Measurements from ENCODE around the gene INPP5K.
"Not testable (repeated sequence)": the region's sequence is repeated elsewhere in the genome, so short reads cannot be mapped to it uniquely, and the experiment has no call there.

The INPP5K gene

DNA sequence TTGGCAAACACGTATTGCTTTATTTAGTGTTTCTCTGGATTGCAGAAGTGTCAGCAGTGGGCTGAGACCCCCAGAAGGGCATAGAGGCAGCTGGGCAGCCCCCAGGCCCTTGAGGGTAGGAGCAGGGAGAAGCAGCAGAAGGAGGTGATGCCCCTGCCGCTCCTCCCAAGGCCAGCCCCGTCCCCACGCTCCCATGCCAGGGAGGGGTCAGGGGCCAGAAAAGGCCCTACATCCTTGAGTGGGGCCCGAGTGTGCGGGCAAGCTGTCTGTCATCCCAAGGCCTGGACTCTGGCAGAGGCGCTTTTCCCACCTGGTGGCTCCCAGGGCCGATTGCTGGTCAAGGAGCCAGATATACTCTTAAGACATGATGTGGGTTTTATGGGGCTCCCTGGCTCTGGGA is 52.2 kb downstream of the INPP5K start:
- DNase-seq (ENCODE audit: low spot score): no peak

- no peak for DNase-seq (ENCODE audit: low spot score)
Observed at GRCh38 chr17:1462164-1463112, 54.0 kb downstream of the INPP5K start.

- no peak for DNase-seq (ENCODE audit: low spot score)
Observed at GRCh38 chr17:1461198-1461944, 55.0 kb downstream of the INPP5K start.

- DNase-seq (ENCODE audit: low spot score): no peak
Observed at GRCh38 chr17:1460233-1460632, 56.2 kb downstream of the INPP5K start.

DNA sequence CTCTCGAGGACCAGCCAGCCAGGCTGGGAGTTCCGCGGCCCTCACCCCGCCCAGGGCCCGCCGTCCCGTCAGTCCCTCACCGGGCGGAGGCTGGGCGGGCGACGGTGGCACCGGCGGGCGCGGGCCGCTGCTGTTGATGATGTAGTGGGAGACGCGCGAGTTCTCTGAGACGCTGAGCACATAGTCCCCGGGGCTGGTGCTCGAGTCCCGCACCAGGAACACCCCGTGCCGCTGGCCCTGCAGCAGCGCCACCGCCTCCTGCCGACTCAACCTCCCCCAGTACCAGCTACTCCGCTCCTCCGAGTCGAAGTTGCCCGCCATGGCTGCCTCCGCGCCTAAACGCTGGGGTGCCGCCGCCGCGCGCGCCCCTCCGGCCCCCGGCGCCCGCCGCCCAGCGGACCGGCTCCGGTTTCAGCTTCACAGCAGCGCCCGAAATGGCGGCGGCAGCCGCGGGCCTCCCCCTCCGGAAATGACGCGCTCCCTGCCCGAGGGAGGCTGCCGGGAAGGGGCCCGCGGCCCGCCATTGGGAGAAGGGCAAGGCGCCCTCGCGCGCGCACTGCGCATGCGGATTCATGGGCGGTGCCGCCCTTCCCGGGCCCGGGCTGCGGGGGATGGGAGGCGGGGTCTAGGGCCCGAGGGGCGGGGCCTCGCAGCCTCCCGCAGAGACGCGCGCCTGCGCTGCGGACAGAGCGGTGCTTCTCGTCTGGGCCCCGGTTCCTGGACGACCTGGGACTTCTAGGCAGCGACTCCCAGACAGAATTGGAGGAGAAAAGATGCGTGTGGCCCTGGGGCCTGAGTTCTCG is 60.4 kb downstream of the INPP5K start, which contains the start of gene CRK:
Gene CRK (minus strand): TSS at position 436 of the 803 bp plus-strand sequence. CDS start 115 bp downstream, at position 321.
- peak; percentile 98 for DNase-seq (ENCODE audit: low spot score)

DNA sequence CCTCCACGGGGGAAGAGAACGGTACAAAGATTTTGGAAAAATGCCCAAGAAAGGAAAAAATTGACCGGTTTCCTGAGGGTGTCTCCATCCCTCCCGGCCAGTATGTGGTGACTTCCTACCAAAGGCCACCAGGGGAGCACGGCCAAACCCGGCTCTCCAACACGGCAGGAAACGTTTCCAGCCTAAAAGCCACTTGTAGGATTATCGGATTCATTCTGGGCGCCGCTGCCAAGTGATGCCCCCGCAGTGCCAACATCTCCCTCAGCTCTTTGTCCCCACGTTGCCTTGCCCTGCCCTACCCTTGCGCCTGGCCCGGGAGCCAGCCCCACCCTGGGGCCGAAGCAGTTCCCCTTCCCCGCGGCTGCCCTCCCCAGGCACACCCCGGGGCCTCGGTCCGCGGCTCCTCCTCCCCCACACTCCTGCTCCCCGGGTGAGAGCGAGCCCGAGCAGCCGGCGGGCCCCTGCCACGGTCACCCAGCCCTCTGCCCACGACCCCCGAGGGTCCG is 61.1 kb downstream of the INPP5K start:
- DNase-seq (ENCODE audit: low spot score): peak; percentile 30

DNA sequence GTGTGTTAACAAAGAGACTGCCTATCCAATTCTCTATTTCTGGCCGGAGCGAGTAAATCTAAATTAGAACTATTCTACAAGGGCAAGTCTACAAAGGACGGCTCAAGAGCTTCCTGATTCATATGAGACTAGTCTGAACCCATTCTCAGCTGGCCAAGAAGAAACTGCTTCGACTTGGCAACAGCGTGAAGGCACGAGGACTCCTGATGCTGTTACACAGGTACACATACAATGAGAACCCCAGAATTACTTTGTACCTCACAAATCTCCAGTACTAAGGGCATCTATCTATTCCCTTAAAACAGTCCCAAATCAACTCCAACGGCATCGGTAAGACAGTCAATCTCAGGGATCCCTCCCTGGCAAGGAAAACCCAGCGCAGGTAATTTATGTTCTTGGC is 61.9 kb downstream of the INPP5K start:
- DNase-seq (ENCODE audit: low spot score): no peak

DNA sequence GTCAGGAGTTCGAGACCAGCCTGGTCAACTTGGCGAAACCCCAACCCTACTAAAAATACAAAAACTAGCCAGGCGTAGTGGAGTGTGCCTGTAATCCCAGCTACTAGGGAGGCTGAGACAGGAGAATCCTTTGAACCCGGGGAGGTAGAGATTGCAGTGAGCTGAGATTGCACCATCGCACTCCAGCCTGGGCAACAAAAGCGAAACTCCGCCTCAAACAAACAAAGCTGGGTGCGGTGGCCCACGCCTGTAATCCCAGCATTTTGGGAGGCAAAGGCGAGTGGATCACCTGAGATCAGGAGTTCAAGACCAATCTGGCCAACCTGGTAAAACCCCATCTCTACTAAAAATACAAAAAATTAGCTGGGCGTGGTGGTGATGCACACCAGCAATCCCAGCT is 62.7 kb downstream of the INPP5K start:
- DNase-seq (ENCODE audit: low spot score): not testable (repeated sequence)

DNA sequence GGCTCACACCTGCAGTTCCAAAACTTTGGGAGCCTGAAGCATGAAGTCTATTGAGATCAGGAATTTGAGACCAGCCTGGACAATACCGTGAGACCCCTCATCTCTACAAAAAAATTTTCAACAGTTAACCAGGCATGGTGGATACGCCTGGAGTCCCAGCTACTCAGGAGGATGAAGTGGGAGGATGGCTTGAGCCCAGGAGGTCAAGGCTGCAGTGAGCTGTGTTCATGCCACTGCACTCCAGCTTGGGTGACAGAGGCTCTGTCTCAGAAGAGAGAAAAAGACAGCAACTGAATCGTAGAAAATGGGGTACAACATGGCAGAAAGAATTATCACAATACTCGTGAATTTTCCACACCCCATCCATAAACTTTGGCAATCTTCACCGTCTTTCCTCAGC is 63.6 kb downstream of the INPP5K start:
- DNase-seq (ENCODE audit: low spot score): no peak

DNA sequence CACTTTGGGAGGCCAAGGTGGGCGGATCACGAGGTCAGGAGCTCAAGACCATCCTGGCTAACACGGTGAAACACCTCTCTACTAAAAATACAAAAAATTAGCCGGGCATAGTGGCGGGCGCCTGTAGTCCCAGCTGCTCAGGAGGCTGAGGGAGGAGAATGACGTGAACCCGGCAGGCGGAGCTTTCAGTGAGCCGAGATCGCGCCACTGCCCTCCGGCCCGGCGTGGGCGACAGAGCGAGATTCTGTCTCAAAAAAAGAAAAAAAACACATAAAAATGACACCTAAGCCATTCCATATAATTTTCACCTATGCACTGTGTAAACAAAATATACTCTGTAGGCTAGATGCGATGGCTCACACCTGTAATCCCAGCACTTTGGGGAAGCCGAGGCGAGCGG is 66.2 kb downstream of the INPP5K start:
- DNase-seq (ENCODE audit: low spot score): not testable (repeated sequence)

GRCh38 chr17:1449412-1449967 is 66.9 kb downstream of the INPP5K start:
- DNase-seq (ENCODE audit: low spot score): no peak

- DNase-seq (ENCODE audit: low spot score): no peak
Observed at GRCh38 chr17:1447052-1447451, 69.4 kb downstream of the INPP5K start.

DNA sequence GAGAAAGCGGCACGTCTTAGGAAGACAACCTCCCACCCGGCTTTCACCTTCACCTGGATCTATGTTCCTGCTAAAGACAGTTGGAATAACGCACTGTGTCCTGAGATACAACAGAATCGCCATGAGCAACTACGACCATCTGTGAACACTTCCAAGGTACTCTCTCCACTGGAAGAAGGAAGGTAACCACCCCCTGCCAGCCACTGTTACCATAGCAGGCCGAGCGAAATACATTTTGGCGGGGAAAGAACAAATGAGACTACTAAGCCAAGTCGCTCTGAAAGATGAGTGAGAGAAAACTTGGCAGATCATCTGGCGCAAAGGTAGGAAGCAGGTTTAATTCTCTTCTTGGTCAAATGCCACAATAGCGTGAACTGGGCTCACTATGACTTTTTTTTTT is 70.2 kb downstream of the INPP5K start:
- DNase-seq (ENCODE audit: low spot score): no peak

- not testable (repeated sequence) for DNase-seq (ENCODE audit: low spot score)
Observed at GRCh38 chr17:1445695-1446094, 70.7 kb downstream of the INPP5K start.

Measured in CD4-positive, alpha-beta T cell treated with Interleukin-2 at 100 ng/mL for 4 hours (primary cell).